Neural cell (in vitro differentiated cells): Measurements from ENCODE around the gene LRRC1. TPM values are rescaled to one million over a fixed set of nuclear protein-coding genes. Genes with fewer than 3 reads are reported as not detected.

Experiments used
- H2AFZ ChIP-seq: fragments of 200-600, 300-800 bp; sonication (generic), shearing (Covaris generic); 2 replicates; pipeline ENCODE4 v1.6.0; 2014; ENCODE audit warnings: low read depth, mild to moderate bottlenecking, antibody characterized with exemption, low read length, moderate library complexity
- H3F3A ChIP-seq: fragments of 200-600 bp; shearing (Covaris generic); 2 replicates; pipeline ENCODE4 v1.6.1; 2016; ENCODE audit warnings: mild to moderate bottlenecking, moderate library complexity, mixed read lengths, antibody characterized with exemption, low read length; ENCODE audit not compliant: insufficient read depth, poor library complexity, severe bottlenecking
- H3K27ac ChIP-seq: fragments of 200-600, 300-800 bp; sonication (generic), shearing (Covaris generic); 2 replicates; pipeline ENCODE4 v1.5.1; 2014; ENCODE audit warnings: mild to moderate bottlenecking, low read length, moderate library complexity
- H3K27me3 ChIP-seq: fragments of 300-800, 200-600 bp; sonication (generic), shearing (Covaris generic); 2 replicates; pipeline ENCODE4 v1.6.0; 2014; ENCODE audit warnings: mild to moderate bottlenecking, low read depth, low read length, moderate library complexity; ENCODE audit not compliant: insufficient read depth
- H3K36me3 ChIP-seq: fragments of 300-800, 200-600 bp; sonication (generic), shearing (Covaris generic); 2 replicates; pipeline ENCODE4 v1.5.1; 2014; ENCODE audit warnings: mild to moderate bottlenecking, antibody characterized with exemption, low read length, moderate library complexity; ENCODE audit not compliant: insufficient read depth
- H3K4me2 ChIP-seq: fragments of 300-800, 200-600 bp; sonication (generic), shearing (Covaris generic); 2 replicates; pipeline ENCODE4 v1.6.0; 2014; ENCODE audit warnings: mild to moderate bottlenecking, low read length
- H3K4me3 ChIP-seq: fragments of 300-800, 200-600 bp; sonication (generic), shearing (Covaris generic); 2 replicates; pipeline ENCODE4 v1.5.1; 2014; ENCODE audit warnings: mild to moderate bottlenecking, low read length, moderate library complexity
- H3K79me2 ChIP-seq: fragments of 200-600 bp; shearing (Covaris generic); replicated peaks from 2 replicates; pipeline ENCODE4 v1.6.0; 2014; ENCODE audit warnings: mild to moderate bottlenecking, low read length, moderate library complexity; ENCODE audit not compliant: insufficient read depth
- H3K9ac ChIP-seq: fragments of 300-800, 200-600 bp; sonication (generic), shearing (Covaris generic); 2 replicates; pipeline ENCODE4 v1.6.1; 2016; ENCODE audit warnings: mild to moderate bottlenecking, low read length, mixed read lengths
- H3K9me2 ChIP-seq: fragments of 200-600 bp; shearing (Covaris generic); 2 replicates; pipeline ENCODE4 v1.6.1; 2016; ENCODE audit warnings: mild to moderate bottlenecking, low read length, mixed read lengths; ENCODE audit not compliant: insufficient read depth
- H3K9me3 ChIP-seq: fragments of 200-600, 300-800 bp; sonication (generic), shearing (Covaris generic); 2 replicates; pipeline ENCODE4 v1.6.1; 2016; ENCODE audit warnings: mild to moderate bottlenecking, mixed run types, low read length, moderate library complexity, mixed read lengths
- H4K20me1 ChIP-seq: fragments of 200-600 bp; shearing (Covaris generic); 2 replicates; pipeline ENCODE4 v1.6.1; 2016; ENCODE audit warnings: mild to moderate bottlenecking, mixed run types; ENCODE audit not compliant: insufficient read depth
- EP300 ChIP-seq: fragments of 450-650 bp; conservative IDR thresholded peaks from 2 replicates; pipeline ENCODE4 v1.6.1; 2014; ENCODE audit warnings: antibody characterized with exemption, mild to moderate bottlenecking, moderate library complexity; ENCODE audit not compliant: poor library complexity, severe bottlenecking
- EZH2 ChIP-seq: fragments of 200-600, 300-800 bp; shearing (Covaris generic), sonication (generic); IDR thresholded peaks from 2 replicates; pipeline ENCODE4 v1.6.1; 2014; ENCODE audit warnings: antibody characterized with exemption, low read length, borderline replicate concordance, mild to moderate bottlenecking; ENCODE audit not compliant: insufficient read depth, poor library complexity, severe bottlenecking
- MXI1 ChIP-seq: fragments of 450-650 bp; conservative IDR thresholded peaks from 2 replicates; pipeline ENCODE4 v1.6.1; 2014; ENCODE audit warnings: antibody characterized with exemption, mild to moderate bottlenecking; ENCODE audit not compliant: poor library complexity, severe bottlenecking
- POLR2AphosphoS5 ChIP-seq: IDR thresholded peaks from 2 replicates; pipeline ENCODE4 v1.6.1; 2012
- RAD21 ChIP-seq: fragments of 450-650 bp; conservative IDR thresholded peaks from 2 replicates; pipeline ENCODE4 v1.6.1; 2014; ENCODE audit warnings: antibody characterized with exemption, mild to moderate bottlenecking, moderate library complexity
- SMC3 ChIP-seq: fragments of 450-650 bp; conservative IDR thresholded peaks from 2 replicates; pipeline ENCODE4 v1.6.1; 2014; ENCODE audit warnings: antibody characterized with exemption, mild to moderate bottlenecking, moderate library complexity; ENCODE audit not compliant: poor library complexity
- TAF1 ChIP-seq: IDR thresholded peaks from 2 replicates; pipeline ENCODE4 v1.6.1; 2012; ENCODE audit warnings: low read depth
- polyA plus RNA-seq: library from polyadenylated mRNA; depleted of rRNA; stranded (reverse); fragments of >200 nt; gene quantifications from 2 replicates; pipeline ENCODE4 v1.2.3, GENCODE V29; 2014
- TF ChIP-seq, protein P1 (sequence below): fragments of 450-650 bp; IDR thresholded peaks from 2 replicates; pipeline ENCODE4 v1.5.1; 2014; ENCODE audit warnings: antibody characterized with exemption, mild to moderate bottlenecking, moderate library complexity; ENCODE audit not compliant: poor library complexity, severe bottlenecking
- TF ChIP-seq, protein P2 (sequence below): IDR thresholded peaks from 2 replicates; pipeline ENCODE4 v1.6.1; 2012; ENCODE audit warnings: borderline replicate concordance

The LRRC1 gene
- polyA plus RNA-seq, 1 donor from 2014 or later, result 21.2 TPM

DNA sequence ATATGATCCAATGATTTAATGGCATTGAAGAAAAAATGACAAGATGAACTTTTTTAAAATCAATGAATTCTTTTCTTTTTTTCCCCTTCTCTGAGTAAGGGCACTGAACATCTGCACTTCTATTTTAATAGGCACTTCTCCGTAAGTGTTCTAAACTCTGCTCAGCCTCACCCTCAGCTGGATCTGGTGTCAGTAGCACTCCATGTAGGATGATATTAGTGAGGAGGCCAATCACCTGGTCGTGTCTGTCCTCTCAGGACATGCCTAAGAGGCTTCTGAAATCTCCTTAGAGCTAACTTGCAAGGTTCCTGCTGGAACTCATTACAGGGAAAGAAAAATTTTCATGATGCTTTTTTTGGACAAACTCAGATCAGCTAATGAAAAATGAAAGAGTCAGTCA is 167.8 kb downstream of the LRRC1 start:
- no peaks in the 10 kb centered on the region for H3F3A ChIP-seq
- no peak overlapping the region for H3K27ac ChIP-seq
- no peaks in the 10 kb centered on the region for H4K20me1 ChIP-seq
- no peaks in the 10 kb centered on the region for H3K36me3 ChIP-seq
- H3K9me3 ChIP-seq, result no peaks in the 10 kb centered on the region
- H3K9me2 ChIP-seq, result no peaks in the 10 kb centered on the region
- no peak overlapping the region for H3K4me3 ChIP-seq
- H3K9ac ChIP-seq, result no peak overlapping the region
- no peaks in the 10 kb centered on the region for H3K79me2 ChIP-seq
- no peak overlapping the region for H3K4me2 ChIP-seq
- no peaks in the 10 kb centered on the region for H3K27me3 ChIP-seq
- no peak for TF ChIP-seq POLR2AphosphoS5
- no peak for TF ChIP-seq SMC3
- no peak for TF ChIP-seq TAF1
- no peak for TF ChIP-seq MXI1
- no peak for TF ChIP-seq RAD21
- no peak overlapping the region for H2AFZ ChIP-seq

DNA sequence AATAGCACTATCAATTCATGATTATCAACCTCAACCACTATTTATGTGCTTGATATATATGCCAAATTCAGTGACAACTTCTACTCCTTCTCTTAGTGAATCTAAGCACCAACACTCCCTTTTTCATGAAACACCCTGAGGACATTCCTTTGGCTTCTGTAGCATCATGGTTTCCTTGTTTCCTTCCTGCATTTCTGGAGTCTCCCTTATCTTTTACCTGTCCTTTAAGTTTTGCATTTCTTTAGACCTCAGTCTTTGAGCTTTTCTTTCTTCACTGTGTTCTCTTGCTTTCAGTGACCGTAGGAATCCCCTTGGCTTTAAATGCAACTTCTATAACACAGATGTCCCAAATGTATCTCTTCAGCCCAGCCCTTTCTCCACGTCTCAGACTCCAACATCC is 172.6 kb downstream of the LRRC1 start:
- H4K20me1 ChIP-seq, result no peaks in the 10 kb centered on the region
- no peaks in the 10 kb centered on the region for H3K27me3 ChIP-seq
- no peak overlapping the region for H3K4me2 ChIP-seq
- no peak overlapping the region for H3K4me3 ChIP-seq
- no peaks in the 10 kb centered on the region for H3K9me2 ChIP-seq
- no peak for TF ChIP-seq SMC3
- no peak for TF ChIP-seq RAD21
- no peak for TF ChIP-seq POLR2AphosphoS5
- TF ChIP-seq, protein P1, sequence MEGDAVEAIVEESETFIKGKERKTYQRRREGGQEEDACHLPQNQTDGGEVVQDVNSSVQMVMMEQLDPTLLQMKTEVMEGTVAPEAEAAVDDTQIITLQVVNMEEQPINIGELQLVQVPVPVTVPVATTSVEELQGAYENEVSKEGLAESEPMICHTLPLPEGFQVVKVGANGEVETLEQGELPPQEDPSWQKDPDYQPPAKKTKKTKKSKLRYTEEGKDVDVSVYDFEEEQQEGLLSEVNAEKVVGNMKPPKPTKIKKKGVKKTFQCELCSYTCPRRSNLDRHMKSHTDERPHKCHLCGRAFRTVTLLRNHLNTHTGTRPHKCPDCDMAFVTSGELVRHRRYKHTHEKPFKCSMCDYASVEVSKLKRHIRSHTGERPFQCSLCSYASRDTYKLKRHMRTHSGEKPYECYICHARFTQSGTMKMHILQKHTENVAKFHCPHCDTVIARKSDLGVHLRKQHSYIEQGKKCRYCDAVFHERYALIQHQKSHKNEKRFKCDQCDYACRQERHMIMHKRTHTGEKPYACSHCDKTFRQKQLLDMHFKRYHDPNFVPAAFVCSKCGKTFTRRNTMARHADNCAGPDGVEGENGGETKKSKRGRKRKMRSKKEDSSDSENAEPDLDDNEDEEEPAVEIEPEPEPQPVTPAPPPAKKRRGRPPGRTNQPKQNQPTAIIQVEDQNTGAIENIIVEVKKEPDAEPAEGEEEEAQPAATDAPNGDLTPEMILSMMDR, result no peak
- TF ChIP-seq, protein P2, sequence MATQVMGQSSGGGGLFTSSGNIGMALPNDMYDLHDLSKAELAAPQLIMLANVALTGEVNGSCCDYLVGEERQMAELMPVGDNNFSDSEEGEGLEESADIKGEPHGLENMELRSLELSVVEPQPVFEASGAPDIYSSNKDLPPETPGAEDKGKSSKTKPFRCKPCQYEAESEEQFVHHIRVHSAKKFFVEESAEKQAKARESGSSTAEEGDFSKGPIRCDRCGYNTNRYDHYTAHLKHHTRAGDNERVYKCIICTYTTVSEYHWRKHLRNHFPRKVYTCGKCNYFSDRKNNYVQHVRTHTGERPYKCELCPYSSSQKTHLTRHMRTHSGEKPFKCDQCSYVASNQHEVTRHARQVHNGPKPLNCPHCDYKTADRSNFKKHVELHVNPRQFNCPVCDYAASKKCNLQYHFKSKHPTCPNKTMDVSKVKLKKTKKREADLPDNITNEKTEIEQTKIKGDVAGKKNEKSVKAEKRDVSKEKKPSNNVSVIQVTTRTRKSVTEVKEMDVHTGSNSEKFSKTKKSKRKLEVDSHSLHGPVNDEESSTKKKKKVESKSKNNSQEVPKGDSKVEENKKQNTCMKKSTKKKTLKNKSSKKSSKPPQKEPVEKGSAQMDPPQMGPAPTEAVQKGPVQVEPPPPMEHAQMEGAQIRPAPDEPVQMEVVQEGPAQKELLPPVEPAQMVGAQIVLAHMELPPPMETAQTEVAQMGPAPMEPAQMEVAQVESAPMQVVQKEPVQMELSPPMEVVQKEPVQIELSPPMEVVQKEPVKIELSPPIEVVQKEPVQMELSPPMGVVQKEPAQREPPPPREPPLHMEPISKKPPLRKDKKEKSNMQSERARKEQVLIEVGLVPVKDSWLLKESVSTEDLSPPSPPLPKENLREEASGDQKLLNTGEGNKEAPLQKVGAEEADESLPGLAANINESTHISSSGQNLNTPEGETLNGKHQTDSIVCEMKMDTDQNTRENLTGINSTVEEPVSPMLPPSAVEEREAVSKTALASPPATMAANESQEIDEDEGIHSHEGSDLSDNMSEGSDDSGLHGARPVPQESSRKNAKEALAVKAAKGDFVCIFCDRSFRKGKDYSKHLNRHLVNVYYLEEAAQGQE, result no peak
- TF ChIP-seq MXI1, result no peak
- TF ChIP-seq TAF1, result no peak
- no peak for TF ChIP-seq EZH2
- no peak for TF ChIP-seq EP300
- no peak overlapping the region for H3K27ac ChIP-seq
- H3F3A ChIP-seq, result no peaks in the 10 kb centered on the region
- no peaks in the 10 kb centered on the region for H3K9me3 ChIP-seq
- no peaks in the 10 kb centered on the region for H3K79me2 ChIP-seq
- H3K9ac ChIP-seq, result no peak overlapping the region
- no peak overlapping the region for H2AFZ ChIP-seq
- no peaks in the 10 kb centered on the region for H3K36me3 ChIP-seq

Other genes starting within 250 kb of the LRRC1 start
- 10.4 and 17.7 TPM in 2 replicates for gene GCLC, start 249.9 kb upstream of the LRRC1 start, polyA plus RNA-seq
- 0.30 and 0.70 TPM in 2 replicates for gene KLHL31, start 129.2 kb upstream of the LRRC1 start, polyA plus RNA-seq